WTC11 (cell line): Measurements from ENCODE around the gene REC8. TPM values are rescaled to one million over a fixed set of nuclear protein-coding genes. Genes with fewer than 3 reads are reported as not detected.

Experiments used
- AFF4 ChIP-seq: sonication (generic); formaldehyde crosslinking; IDR thresholded peaks from 2 replicates; pipeline ENCODE4 v1.8.1; 2023; ENCODE audit warnings: mild to moderate bottlenecking, missing genetic modification reagents, borderline replicate concordance
- ARID4B ChIP-seq: sonication (generic); formaldehyde crosslinking; IDR thresholded peaks from 2 replicates; pipeline ENCODE4 v1.8.0; 2023; ENCODE audit warnings: missing genetic modification reagents, mild to moderate bottlenecking, borderline replicate concordance
- CBFB ChIP-seq: sonication (generic); formaldehyde crosslinking; IDR thresholded peaks from 2 replicates; pipeline ENCODE4 v1.8.1; 2022; ENCODE audit warnings: mild to moderate bottlenecking, low read depth, missing genetic modification reagents
- CREM ChIP-seq: sonication (generic); formaldehyde crosslinking; IDR thresholded peaks from 2 replicates; pipeline ENCODE4 v1.8.1; 2022; ENCODE audit warnings: mild to moderate bottlenecking, missing genetic modification reagents, moderate library complexity
- E2F1 ChIP-seq: sonication (generic); formaldehyde crosslinking; IDR thresholded peaks from 2 replicates; pipeline ENCODE4 v1.8.0; 2022; ENCODE audit warnings: mild to moderate bottlenecking, missing genetic modification reagents
- ETV6 ChIP-seq: sonication (generic); formaldehyde crosslinking; IDR thresholded peaks from 2 replicates; pipeline ENCODE4 v1.8.1; 2022; ENCODE audit warnings: mild to moderate bottlenecking, missing genetic modification reagents
- HMGA2 ChIP-seq: fragments of 250-450 bp; sonication (Bioruptor Pico); IDR thresholded peaks from 2 replicates; pipeline ENCODE4 v1.4.0; 2021; ENCODE audit warnings: mild to moderate bottlenecking, moderate library complexity
- IRF1 ChIP-seq: sonication (generic); formaldehyde crosslinking; IDR thresholded peaks from 2 replicates; pipeline ENCODE4 v1.8.0; 2023; ENCODE audit warnings: missing genetic modification reagents
- JUN ChIP-seq: sonication (generic); formaldehyde crosslinking; IDR thresholded peaks from 2 replicates; pipeline ENCODE4 v1.8.0; 2023; ENCODE audit warnings: mild to moderate bottlenecking, missing genetic modification reagents
- MLX ChIP-seq: sonication (generic); formaldehyde crosslinking; IDR thresholded peaks from 2 replicates; pipeline ENCODE4 v1.8.1; 2023; ENCODE audit warnings: mild to moderate bottlenecking, missing genetic modification reagents, moderate library complexity
- MYBL2 ChIP-seq: sonication (generic); formaldehyde crosslinking; IDR thresholded peaks from 2 replicates; pipeline ENCODE4 v1.8.1; 2023; ENCODE audit warnings: mild to moderate bottlenecking, moderate library complexity, missing genetic modification reagents
- NFYB ChIP-seq: sonication (generic); formaldehyde crosslinking; conservative IDR thresholded peaks from 2 replicates; pipeline ENCODE4 v1.8.0; 2022; ENCODE audit warnings: low read depth, missing genetic modification reagents
- NR2C2 ChIP-seq: sonication (generic); formaldehyde crosslinking; IDR thresholded peaks from 2 replicates; pipeline ENCODE4 v1.8.0; 2022; ENCODE audit warnings: mild to moderate bottlenecking, missing genetic modification reagents
- NR3C1 ChIP-seq: sonication (generic); formaldehyde crosslinking; conservative IDR thresholded peaks from 2 replicates; pipeline ENCODE4 v1.8.1; 2023; ENCODE audit warnings: low read depth, mild to moderate bottlenecking, missing genetic modification reagents
- PRDM15 ChIP-seq: sonication (generic); formaldehyde crosslinking; IDR thresholded peaks from 2 replicates; pipeline ENCODE4 v1.8.0; 2022; ENCODE audit warnings: missing genetic modification reagents
- RORB ChIP-seq: fragments of 250-450 bp; sonication (Bioruptor Pico); IDR thresholded peaks from 2 replicates; pipeline ENCODE4 v1.9.0; 2021; ENCODE audit warnings: mild to moderate bottlenecking
- USF1 ChIP-seq: sonication (generic); formaldehyde crosslinking; IDR thresholded peaks from 2 replicates; pipeline ENCODE4 v1.8.0; 2022; ENCODE audit warnings: mild to moderate bottlenecking, missing genetic modification reagents
- USF2 ChIP-seq: sonication (generic); formaldehyde crosslinking; IDR thresholded peaks from 2 replicates; pipeline ENCODE4 v1.8.1; 2023; ENCODE audit warnings: mild to moderate bottlenecking, missing genetic modification reagents, moderate library complexity
- ZBTB21 ChIP-seq: sonication (generic); formaldehyde crosslinking; IDR thresholded peaks from 2 replicates; pipeline ENCODE4 v1.8.1; 2023; ENCODE audit warnings: mild to moderate bottlenecking, missing genetic modification reagents, borderline replicate concordance
- total RNA-seq: library from RNA; stranded (reverse); gene quantifications from 3 replicates; pipeline ENCODE4 v1.2.3, GENCODE V29; 2021

Gene REC8
- total RNA-seq, 1 experiment from 2014 or later, result 32.2 TPM

- TF ChIP-seq ARID4B (peak; percentile 68; the same call in 1 of the 2 replicates), MYBL2 (CRISPR knock-in tag) (peak; percentile 54; the same call in 1 of the 2 replicates), NR3C1 (CRISPR knock-in tag) (no peak), HMGA2 (no peak; the same call in 1 of the 2 replicates), NFYB (peak; percentile 95), ZBTB21 (CRISPR knock-in tag) (0 out of 2 replicates have a peak, but pooled peaks have one; percentile 33), ETV6 (CRISPR knock-in tag) (no peak; the same call in 1 of the 2 replicates), E2F1 (0 out of 2 replicates have a peak, but pooled peaks have one; percentile 73), MLX (CRISPR knock-in tag) (no peak), AFF4 (CRISPR knock-in tag) (peak; percentile 75; the same call in 1 of the 2 replicates), RORB (CRISPR knock-in tag) (no peak), IRF1 (CRISPR knock-in tag) (no peak), CREM (CRISPR knock-in tag) (peak; percentile 97), PRDM15 (CRISPR knock-in tag) (no peak), JUN (CRISPR knock-in tag) (no peak), USF2 (CRISPR knock-in tag) (peak; percentile 98), CBFB (CRISPR knock-in tag) (0 out of 2 replicates have a peak, but pooled peaks have one; percentile 59), USF1 (CRISPR knock-in tag) (peak; percentile 99), NR2C2 (CRISPR knock-in tag) (0 out of 2 replicates have a peak, but pooled peaks have one; percentile 38)
Measured at GRCh38 chr14:24212924-24213865, 41.3 kb downstream of the REC8 start, which contains the start of gene CHMP4A (continued).
